PC-3 (cell line): ENCODE results near the gene H6PD. TPM values are rescaled to one million over a fixed set of nuclear protein-coding genes. Genes with fewer than 3 reads are reported as not detected.

ENCODE experiments used
- ATAC-seq: fragments of 200-7000 bp; cut with Tn5 transposase; 2 replicates; pipeline ENCODE4 v1.9.1; 2020; ENCODE audit warnings: mild to moderate bottlenecking, moderate library complexity
- BruUV-seq: library from RNA; stranded (reverse); fragments of 400-500 nt; replicated peaks from 2 replicates; lab custom pipeline; 2021; lab: Mats Ljungman, UMichigan
- CTCF ChIA-PET: fragments of 300-600 bp; sonication (Branson Sonifier 250); formaldehyde crosslinking; loops from one replicate; lab custom pipeline; 2022; ENCODE audit warnings: antibody characterized with exemption; lab: Charles Lee
- POLR2A ChIA-PET: fragments of 300-600 bp; sonication (Branson Sonifier 250); formaldehyde crosslinking; loops from one replicate; lab custom pipeline; 2022; ENCODE audit warnings: antibody characterized with exemption; ENCODE audit not compliant: unreplicated experiment; lab: Charles Lee
- DNase-seq: peaks from one replicate; pipeline ENCODE4 v3.0.0-alpha.2; 2015
- H2AFZ ChIP-seq: fragments of 300-600 bp; sonication (generic); 2 replicates; pipeline ENCODE4 v1.6.0; 2016; ENCODE audit warnings: antibody characterized with exemption, low read length
- H3F3A ChIP-seq: fragments of 300-600 bp; sonication (generic); one replicate; pipeline ENCODE4 v1.6.0; 2017; ENCODE audit warnings: antibody characterized with exemption, low read length, control low read depth, mild to moderate bottlenecking; ENCODE audit not compliant: unreplicated experiment
- H3K27ac ChIP-seq: fragments of 300-600 bp; sonication (generic); 2 replicates; pipeline ENCODE4 v1.5.1; 2016; ENCODE audit warnings: mild to moderate bottlenecking, low read length
- H3K27me3 ChIP-seq: fragments of 300-600 bp; sonication (generic); 2 replicates; pipeline ENCODE4 v1.6.1; 2016; ENCODE audit warnings: low read length, mixed read lengths
- H3K36me3 ChIP-seq: fragments of 300-600 bp; sonication (generic); 2 replicates; pipeline ENCODE4 v1.6.1; 2016; ENCODE audit warnings: low read depth, mixed run types, low read length, mixed read lengths
- H3K4me1 ChIP-seq: fragments of 300-600 bp; sonication (generic); 2 replicates; pipeline ENCODE4 v1.5.1; 2016; ENCODE audit warnings: low read length; ENCODE audit not compliant: insufficient read depth
- H3K4me2 ChIP-seq: fragments of 300-600 bp; sonication (generic); 2 replicates; pipeline ENCODE4 v1.6.0; 2016; ENCODE audit warnings: low read length
- H3K4me3 ChIP-seq: fragments of 300-600 bp; sonication (generic); 2 replicates; pipeline ENCODE4 v1.5.1; 2016; ENCODE audit warnings: mild to moderate bottlenecking, low read length, mixed read lengths
- H3K79me2 ChIP-seq: fragments of 300-600 bp; sonication (generic); 2 replicates; pipeline ENCODE4 v1.6.1; 2017; ENCODE audit warnings: low read length, mixed read lengths
- H3K9ac ChIP-seq: fragments of 300-600 bp; sonication (generic); 2 replicates; pipeline ENCODE4 v1.6.0; 2016; ENCODE audit warnings: mild to moderate bottlenecking, low read length
- H3K9me2 ChIP-seq: fragments of 300-600 bp; sonication (generic); replicated peaks from 2 replicates; pipeline ENCODE4 v1.6.1; 2016; ENCODE audit warnings: mixed run types, low read length, mixed read lengths
- H3K9me3 ChIP-seq: fragments of 300-600 bp; sonication (generic); 2 replicates; pipeline ENCODE4 v1.6.1; 2016; ENCODE audit warnings: low read length, mixed read lengths
- H4K20me1 ChIP-seq: fragments of 300-600 bp; sonication (generic); 2 replicates; pipeline ENCODE4 v1.6.1; 2016; ENCODE audit warnings: low read length, mixed read lengths
- EZH2 ChIP-seq: fragments of 300-600 bp; sonication (generic); IDR thresholded peaks from one replicate; pipeline ENCODE4 v1.6.1; 2017; ENCODE audit warnings: antibody characterized with exemption, mild to moderate bottlenecking, low read length; ENCODE audit not compliant: unreplicated experiment
- EZH2phosphoT487 ChIP-seq: fragments of 300-600 bp; sonication (generic); IDR thresholded peaks from 2 replicates; pipeline ENCODE4 v1.6.1; 2018; ENCODE audit warnings: mild to moderate bottlenecking, antibody characterized with exemption, low read length, borderline replicate concordance
- intact Hi-C: fragments of 100-400 bp; cut with micrococcal nuclease; formaldehyde crosslinking; loops from 2 replicates; pipeline ENCODE4 v1.9.0; 2023
- total RNA-seq: library from RNA; depleted of rRNA; stranded (reverse); fragments of >200 nt; gene quantifications from 2 replicates; pipeline ENCODE4 v1.2.3, GENCODE V29; 2014
- TF ChIP-seq, protein P1 (sequence below): fragments of 300-600 bp; sonication (generic); conservative IDR thresholded peaks from 2 replicates; pipeline ENCODE4 v1.5.1; 2017; ENCODE audit warnings: antibody characterized with exemption, low read depth, mild to moderate bottlenecking, low read length

The H6PD gene
- total RNA-seq, 1 experiment from 2014 or later, result 6.8 TPM

DNA sequence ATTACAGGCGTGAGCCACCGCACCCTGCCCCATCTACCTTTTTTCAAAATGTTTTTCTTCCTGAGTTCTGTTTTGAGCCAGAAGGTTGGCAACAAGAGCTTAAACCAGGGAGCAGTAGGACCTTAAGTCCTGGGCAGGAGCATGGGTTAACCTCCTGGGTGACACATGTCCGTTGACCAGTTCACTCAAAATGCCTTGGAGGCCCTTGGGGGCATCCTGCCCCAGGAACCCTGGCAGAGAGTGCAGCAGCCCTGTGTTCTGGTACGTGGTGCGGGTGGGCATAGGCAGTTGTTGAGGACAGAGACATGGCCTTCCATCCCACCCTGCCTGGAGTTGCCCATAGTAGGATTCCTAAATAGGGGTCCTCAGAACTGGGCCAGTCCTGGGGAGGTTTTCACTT lies 11.6 kb downstream of the H6PD start:
- ChIA-PET CTCF (no interaction called here), POLR2A (no interaction called here)

DNA sequence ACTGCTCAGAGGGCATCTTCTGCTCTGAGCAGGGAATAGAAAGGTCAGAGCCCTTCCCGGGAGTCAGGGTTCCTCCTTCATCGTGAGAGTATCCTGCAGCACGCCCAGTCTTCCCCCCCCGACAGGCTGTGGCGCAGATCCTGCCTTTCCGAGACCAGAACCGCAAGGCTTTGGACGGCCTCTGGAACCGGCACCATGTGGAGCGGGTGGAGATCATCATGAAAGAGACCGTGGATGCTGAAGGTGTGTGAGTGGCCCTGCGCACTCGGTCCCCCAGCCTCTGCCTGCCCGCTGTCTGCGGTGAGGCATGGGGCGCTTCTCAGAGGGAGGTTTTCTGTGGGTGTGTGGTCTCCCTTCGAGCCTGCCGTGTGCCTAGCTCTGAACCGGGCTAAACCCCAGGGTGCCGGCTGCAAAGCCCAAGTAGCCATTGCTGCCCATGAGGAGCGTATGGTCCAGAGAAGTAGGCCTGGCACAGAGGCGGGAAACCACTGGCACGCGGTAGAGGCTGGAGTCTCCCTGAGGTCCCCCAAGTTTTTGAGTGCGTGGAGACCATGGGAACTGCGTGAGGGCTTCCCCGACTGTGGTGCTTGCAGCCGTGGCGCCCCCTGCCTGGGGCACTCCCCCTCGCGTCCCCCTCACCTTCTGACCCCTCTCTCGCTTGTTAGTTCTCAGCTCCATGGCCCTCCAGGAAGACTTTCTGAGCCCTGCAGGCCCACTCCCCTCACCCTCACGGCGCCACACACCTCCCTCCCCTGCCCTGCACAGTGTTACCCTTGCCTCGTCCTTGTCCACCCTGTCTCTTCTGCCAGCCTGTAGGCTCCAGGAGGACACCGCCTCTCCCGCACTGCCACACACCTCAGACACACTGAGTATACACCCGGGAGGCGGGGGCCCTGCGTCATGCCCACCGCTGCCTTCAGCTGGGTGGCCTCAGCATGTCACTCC lies 12.5 kb downstream of the H6PD start:
- H3K4me3 ChIP-seq, result no peak overlapping the region
- no TSS peak for BruUV-seq
- no peak for TF ChIP-seq EZH2
- no peak for TF ChIP-seq EZH2phosphoT487
- TF ChIP-seq, protein P1, sequence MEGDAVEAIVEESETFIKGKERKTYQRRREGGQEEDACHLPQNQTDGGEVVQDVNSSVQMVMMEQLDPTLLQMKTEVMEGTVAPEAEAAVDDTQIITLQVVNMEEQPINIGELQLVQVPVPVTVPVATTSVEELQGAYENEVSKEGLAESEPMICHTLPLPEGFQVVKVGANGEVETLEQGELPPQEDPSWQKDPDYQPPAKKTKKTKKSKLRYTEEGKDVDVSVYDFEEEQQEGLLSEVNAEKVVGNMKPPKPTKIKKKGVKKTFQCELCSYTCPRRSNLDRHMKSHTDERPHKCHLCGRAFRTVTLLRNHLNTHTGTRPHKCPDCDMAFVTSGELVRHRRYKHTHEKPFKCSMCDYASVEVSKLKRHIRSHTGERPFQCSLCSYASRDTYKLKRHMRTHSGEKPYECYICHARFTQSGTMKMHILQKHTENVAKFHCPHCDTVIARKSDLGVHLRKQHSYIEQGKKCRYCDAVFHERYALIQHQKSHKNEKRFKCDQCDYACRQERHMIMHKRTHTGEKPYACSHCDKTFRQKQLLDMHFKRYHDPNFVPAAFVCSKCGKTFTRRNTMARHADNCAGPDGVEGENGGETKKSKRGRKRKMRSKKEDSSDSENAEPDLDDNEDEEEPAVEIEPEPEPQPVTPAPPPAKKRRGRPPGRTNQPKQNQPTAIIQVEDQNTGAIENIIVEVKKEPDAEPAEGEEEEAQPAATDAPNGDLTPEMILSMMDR, result no peak
- H3K9me3 ChIP-seq, result no peaks in the 10 kb centered on the region
- ATAC-seq (no peak), DNase-seq (no peak)
- intact Hi-C loops, result no loop called here
- CTCF ChIA-PET, result no interaction called here
- no peaks in the 10 kb centered on the region for H3F3A ChIP-seq
- no peak overlapping the region for H2AFZ ChIP-seq
- H3K9me2 ChIP-seq, result no peaks in the 10 kb centered on the region
- H3K27ac ChIP-seq, result no peak overlapping the region
- no peaks in the 10 kb centered on the region for H3K36me3 ChIP-seq
- no peak overlapping the region for H3K4me2 ChIP-seq
- no peaks in the 10 kb centered on the region for H4K20me1 ChIP-seq
- H3K79me2 ChIP-seq, result no peaks in the 10 kb centered on the region
- POLR2A ChIA-PET, result no interaction called here
- H3K4me1 ChIP-seq, result no peaks in the 10 kb centered on the region
- H3K27me3 ChIP-seq, result no peaks in the 10 kb centered on the region
- H3K9ac ChIP-seq, result no peak overlapping the region

More for the DNA sequence above, 11.6 kb downstream of the H6PD start:
- no peak overlapping the region for H3K9ac ChIP-seq
- no peaks in the 10 kb centered on the region for H3F3A ChIP-seq
- no peak overlapping the region for H3K4me3 ChIP-seq
- ATAC-seq (no peak), DNase-seq (no peak)
- H2AFZ ChIP-seq, result no peak overlapping the region
- H3K27me3 ChIP-seq, result no peaks in the 10 kb centered on the region
- no TSS peak for BruUV-seq
- no peak overlapping the region for H3K27ac ChIP-seq
- no peaks in the 10 kb centered on the region for H3K9me2 ChIP-seq
- no peaks in the 10 kb centered on the region for H3K79me2 ChIP-seq
- no peaks in the 10 kb centered on the region for H4K20me1 ChIP-seq
- no peak overlapping the region for H3K4me2 ChIP-seq
- H3K36me3 ChIP-seq, result no peaks in the 10 kb centered on the region
- intact Hi-C loops, result no loop called here
- no peaks in the 10 kb centered on the region for H3K4me1 ChIP-seq
- TF ChIP-seq EZH2 (no peak), EZH2phosphoT487 (no peak)
- TF ChIP-seq, protein P1, result no peak
- no peaks in the 10 kb centered on the region for H3K9me3 ChIP-seq

DNA sequence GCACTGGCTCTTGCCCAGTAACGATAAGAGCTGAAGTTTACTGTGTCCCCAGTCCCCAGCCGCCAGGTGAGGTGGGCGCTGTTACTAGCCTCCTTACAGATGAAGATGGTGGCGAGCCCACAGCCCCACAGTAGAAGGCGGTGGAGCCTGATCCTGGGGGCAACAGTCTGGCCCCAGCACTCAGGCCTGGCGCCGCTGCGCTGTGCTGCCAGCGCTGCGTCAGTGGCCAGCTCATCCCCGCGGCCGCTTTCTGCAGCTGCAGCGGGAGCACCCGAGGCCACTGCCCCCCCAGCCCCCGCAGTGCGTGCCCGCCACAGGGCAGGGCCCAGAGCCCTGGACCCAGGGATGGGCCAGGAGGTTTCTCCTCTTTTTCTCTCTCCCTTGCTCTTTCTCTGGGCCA lies 13.3 kb downstream of the H6PD start:
- no peak overlapping the region for H3K4me2 ChIP-seq
- no peak overlapping the region for H3K27ac ChIP-seq

More for the DNA sequence above, 13.3 kb downstream of the H6PD start:
- TF ChIP-seq, protein P1, result no peak
- TF ChIP-seq EZH2 (no peak), EZH2phosphoT487 (no peak)
- H2AFZ ChIP-seq, result no peak overlapping the region
- no peak overlapping the region for H3K9ac ChIP-seq
- H3K27me3 ChIP-seq, result no peaks in the 10 kb centered on the region
- no peaks in the 10 kb centered on the region for H3K79me2 ChIP-seq
- no peaks in the 10 kb centered on the region for H4K20me1 ChIP-seq
- ATAC-seq (no peak), DNase-seq (no peak)
- no peak overlapping the region for H3K4me3 ChIP-seq
- H3K9me2 ChIP-seq, result no peaks in the 10 kb centered on the region
- no peaks in the 10 kb centered on the region for H3K4me1 ChIP-seq
- ChIA-PET POLR2A (no interaction called here), CTCF (no interaction called here)
- intact Hi-C loops, result no loop called here
- H3K9me3 ChIP-seq, result no peaks in the 10 kb centered on the region
- no peaks in the 10 kb centered on the region for H3K36me3 ChIP-seq
- no TSS peak for BruUV-seq
- H3F3A ChIP-seq, result no peaks in the 10 kb centered on the region
